ENCODE results near the gene RARS2.
"Not testable (repeated sequence)": the region's sequence is repeated elsewhere in the genome, so short reads cannot be mapped to it uniquely, and the experiment has no call there.

The RARS2 gene

GRCh38 chr6:87501809-87502572 is 87.8 kb downstream of the RARS2 start:
- DNase-seq (ENCODE audit: low read depth) = no peak

- DNase-seq (ENCODE audit: low read depth) = no peak
Measured at GRCh38 chr6:87498048-87498447, 91.7 kb downstream of the RARS2 start.

GRCh38 chr6:87494761-87495422 is 94.9 kb downstream of the RARS2 start:
- no peak for DNase-seq (ENCODE audit: low read depth)

GRCh38 chr6:87489326-87489725 is 100.5 kb downstream of the RARS2 start:
- not testable (repeated sequence) for DNase-seq (ENCODE audit: low read depth)

- DNase-seq (ENCODE audit: low read depth) = no peak
Measured at GRCh38 chr6:87487555-87487954, 102.2 kb downstream of the RARS2 start.

GRCh38 chr6:87484491-87484890 is 105.3 kb downstream of the RARS2 start:
- DNase-seq (ENCODE audit: low read depth) = no peak

GRCh38 chr6:87483929-87484328 is 105.9 kb downstream of the RARS2 start:
- no peak for DNase-seq (ENCODE audit: low read depth)

GRCh38 chr6:87482366-87482765 is 107.4 kb downstream of the RARS2 start:
- no peak for DNase-seq (ENCODE audit: low read depth)

- DNase-seq (ENCODE audit: low read depth) = no peak
Measured at GRCh38 chr6:87481931-87482330, 107.9 kb downstream of the RARS2 start.

GRCh38 chr6:87473419-87473903 is 116.3 kb downstream of the RARS2 start:
- peak; percentile 42 for DNase-seq (ENCODE audit: low read depth)

- peak; percentile 78 for DNase-seq (ENCODE audit: low read depth)
Measured at GRCh38 chr6:87472525-87473418, 117.0 kb downstream of the RARS2 start, which contains the start of gene SLC35A1. Gene SLC35A1, plus strand, starts transcription at chr6:87472974. Its CDS starts 30 bp downstream, at chr6:87473004.

GRCh38 chr6:87465051-87465450 is 124.7 kb downstream of the RARS2 start:
- no peak for DNase-seq (ENCODE audit: low read depth)

All from activated T-cell treated with anti-CD3 and anti-CD28 coated beads for 1 hour (primary cell).